Activated CD4-positive, alpha-beta T cell treated with anti-CD3 and anti-CD28 coated beads, Interleukin-10, Interleukin-2, amounts not matched to agents 100 ng/mL and 50 ng/mL, durations not matched to agents 16 hours and 8 hours (primary cell): ENCODE results near the gene HSH2D.
"Not testable (repeated sequence)": the region's sequence is repeated elsewhere in the genome, so short reads cannot be mapped to it uniquely, and the experiment has no call there.

Experiments used
- DNase-seq: peaks from one replicate; pipeline ENCODE4 v3.0.0-alpha.2; 2020

Gene HSH2D

GRCh38 chr19:16143399-16144215 lies at the start of gene HSH2D:
TSS of gene HSH2D (plus strand) at chr19:16143685. CDS start at chr19:16148751, 5,066 bp downstream.
- peak; percentile 85 for DNase-seq

GRCh38 chr19:16094360-16095070 lies 49.0 kb upstream of the HSH2D start:
- no peak for DNase-seq

- DNase-seq, result no peak
Observed at GRCh38 chr19:16095071-16095571, 48.4 kb upstream of the HSH2D start.

GRCh38 chr19:16096280-16096855 lies 47.1 kb upstream of the HSH2D start:
- no peak for DNase-seq

GRCh38 chr19:16098416-16098768 lies 45.1 kb upstream of the HSH2D start:
- no peak for DNase-seq

- DNase-seq, result no peak
Observed at GRCh38 chr19:16098821-16099220, 44.7 kb upstream of the HSH2D start.

GRCh38 chr19:16099314-16099965 lies 44.0 kb upstream of the HSH2D start:
- not testable (repeated sequence) for DNase-seq

GRCh38 chr19:16100524-16100923 lies 43.0 kb upstream of the HSH2D start:
- no peak for DNase-seq

- DNase-seq, result no peak
Observed at GRCh38 chr19:16104722-16105121, 38.8 kb upstream of the HSH2D start.

GRCh38 chr19:16106121-16106520 lies 37.4 kb upstream of the HSH2D start:
- DNase-seq, result peak; percentile 56

GRCh38 chr19:16111160-16111908 lies 32.2 kb upstream of the HSH2D start, which contains the start of gene RAB8A:
TSS of gene RAB8A (plus strand) at chr19:16111889. CDS start at chr19:16111902, 13 bp downstream.
- peak; percentile 99 for DNase-seq

GRCh38 chr19:16111909-16112752 lies 31.4 kb upstream of the HSH2D start:
- DNase-seq, result no peak

GRCh38 chr19:16112778-16113177 lies 30.7 kb upstream of the HSH2D start:
- no peak for DNase-seq

GRCh38 chr19:16113727-16114126 lies 29.8 kb upstream of the HSH2D start:
- DNase-seq, result peak; percentile 39

- DNase-seq, result no peak
Observed at GRCh38 chr19:16115301-16116039, 28.0 kb upstream of the HSH2D start.

GRCh38 chr19:16116067-16116466 lies 27.4 kb upstream of the HSH2D start:
- no peak for DNase-seq

- peak; percentile 51 for DNase-seq
Observed at GRCh38 chr19:16117594-16118033, 25.9 kb upstream of the HSH2D start.

- DNase-seq, result peak; percentile 90
Observed at GRCh38 chr19:16118489-16119033, 24.9 kb upstream of the HSH2D start.

GRCh38 chr19:16119075-16119857 lies 24.2 kb upstream of the HSH2D start:
- DNase-seq, result peak; percentile 92
